Stimulated activated naive CD8-positive, alpha-beta T cell treated with anti-CD3 and anti-CD28 coated beads, Interleukin-15, Interleukin-2, amounts not matched to agents 100 U/mL and 50 U/mL, for 24 hours (primary cell): ENCODE results near the gene SZT2.
"Not testable (repeated sequence)": the region's sequence is repeated elsewhere in the genome, so short reads cannot be mapped to it uniquely, and the experiment has no call there.

Experiments used
- ATAC-seq: fragments of 150-1000 bp; cut with Tn5 transposase; one replicate; pipeline ENCODE4 v1.10.0; 2021
- DNase-seq: peaks from one replicate; pipeline ENCODE4 v3.0.0; 2021

The SZT2 gene

DNA sequence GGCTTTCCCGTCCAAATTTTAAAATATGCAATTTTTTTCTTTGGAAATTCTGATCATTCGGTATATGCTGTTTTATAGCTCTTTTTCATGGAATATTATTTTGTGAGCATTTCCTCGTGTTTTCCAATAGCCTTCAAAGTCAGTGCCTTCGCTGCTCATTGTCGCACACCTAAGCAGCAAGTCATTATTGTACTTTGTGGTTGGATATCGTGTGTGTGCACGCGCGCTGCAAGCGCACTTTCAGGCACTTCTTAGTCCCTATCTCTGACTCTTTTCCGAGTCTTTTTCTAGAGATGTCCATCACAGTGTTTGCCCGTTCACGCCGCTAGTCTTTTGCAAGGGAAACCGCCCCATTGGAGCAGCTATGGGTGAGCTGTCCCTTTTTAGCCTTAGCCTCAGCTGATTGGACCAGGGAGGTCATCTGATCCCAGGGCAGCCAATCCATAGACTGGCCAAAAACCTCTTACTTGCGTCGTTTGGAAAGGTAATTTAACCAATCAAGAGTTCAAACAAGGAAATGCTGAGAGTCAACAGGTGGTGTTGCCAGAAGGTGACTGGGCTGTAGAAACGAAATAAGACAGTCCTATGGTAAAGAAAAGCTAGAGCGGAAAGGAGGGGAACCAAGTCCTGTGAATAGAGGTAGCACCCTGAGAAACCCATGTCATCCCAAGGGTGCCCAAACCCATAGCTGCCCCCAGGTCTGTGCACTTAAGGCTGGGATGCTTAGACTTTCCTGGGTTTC is 64.7 kb downstream of the SZT2 start:
- peak; percentile 55 for DNase-seq
- ATAC-seq: peak; percentile 80

DNA sequence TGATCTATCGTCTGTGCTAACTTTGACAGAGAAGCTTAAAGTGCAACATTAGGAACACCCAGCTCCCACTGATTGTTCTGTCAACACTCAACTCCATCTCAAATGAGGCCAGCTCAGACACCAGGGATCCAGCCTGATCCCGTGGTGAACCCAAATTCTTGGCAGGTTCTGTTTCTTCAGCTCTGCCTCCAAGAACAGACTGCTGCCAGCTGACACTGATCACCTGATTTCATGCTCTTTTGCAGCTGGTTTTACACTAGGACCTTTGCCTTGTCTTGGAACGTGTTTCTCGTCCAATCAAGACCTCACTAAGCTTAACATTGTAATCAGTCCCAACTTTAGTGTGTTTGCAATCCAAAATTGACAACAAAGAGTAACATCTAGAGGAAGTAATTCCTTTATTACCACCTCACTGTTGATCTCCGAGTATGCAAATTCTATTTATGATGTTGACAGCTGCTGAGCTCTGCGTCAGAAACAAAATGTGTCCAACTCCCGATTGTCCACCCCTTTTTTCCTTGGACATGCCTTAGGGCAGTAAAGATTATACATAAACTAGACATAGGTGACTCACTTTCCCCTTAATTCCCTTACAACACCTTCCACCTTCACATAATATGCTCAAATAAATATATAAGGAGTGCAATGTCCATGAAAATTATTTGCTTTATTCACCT is 65.7 kb downstream of the SZT2 start:
- no peak for DNase-seq
- no peak for ATAC-seq

DNA sequence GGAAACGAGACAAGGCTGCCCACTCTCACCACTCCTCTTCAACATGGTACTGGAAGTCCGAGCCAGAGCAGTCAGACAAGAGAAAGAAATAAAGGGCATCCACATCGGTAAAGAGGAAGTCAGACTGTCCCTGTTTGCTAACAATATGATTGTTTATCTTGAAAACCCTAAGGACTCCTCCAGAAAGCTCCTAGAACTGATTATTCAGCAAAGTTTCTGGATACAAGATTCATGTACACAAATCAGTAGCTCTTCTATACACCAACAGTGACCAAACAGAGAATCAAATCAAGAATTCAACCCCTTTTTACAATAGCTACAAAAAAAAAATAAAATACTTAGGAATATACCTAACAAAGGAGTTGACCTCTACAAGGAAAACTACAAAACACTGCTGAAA is 68.7 kb downstream of the SZT2 start:
- not testable (repeated sequence) for DNase-seq, ATAC-seq

DNA sequence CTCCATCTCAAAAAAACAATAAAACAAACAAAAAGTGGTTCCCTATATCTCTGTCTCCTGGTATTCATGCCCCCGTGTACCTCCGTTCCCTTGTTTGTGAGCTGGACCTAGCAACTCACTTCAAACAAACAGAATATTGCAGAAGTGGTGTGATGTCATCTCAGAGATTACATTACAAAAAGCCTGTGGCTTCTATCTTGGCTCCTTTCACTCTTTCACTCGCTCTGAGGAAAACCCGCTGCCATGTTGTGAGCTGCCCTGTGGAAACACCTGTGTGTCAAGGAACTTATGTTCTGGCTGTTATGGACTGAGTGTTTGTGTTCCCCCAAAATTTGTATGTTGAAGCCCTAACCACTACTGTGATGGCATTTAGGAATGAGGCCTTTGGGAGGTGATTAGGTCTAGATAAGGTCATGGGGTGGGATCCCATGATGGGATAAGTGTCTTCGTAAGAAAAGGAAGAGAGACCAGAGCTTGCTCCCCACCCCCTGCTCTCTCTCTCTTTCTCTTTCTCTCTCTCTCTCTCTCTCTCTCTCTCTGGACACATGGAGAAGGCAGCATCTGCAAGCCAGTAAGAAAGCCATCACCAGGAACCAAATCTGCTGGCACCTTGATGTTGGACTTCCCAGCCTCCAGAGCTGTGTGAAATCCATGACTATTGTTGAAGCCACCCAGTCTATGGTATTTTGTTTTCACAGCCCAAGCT is 71.4 kb downstream of the SZT2 start:
- no peak for DNase-seq

GRCh38 chr1:43463479-43463878 is 73.8 kb downstream of the SZT2 start:
- DNase-seq (no peak), ATAC-seq (no peak)

More for the DNA sequence above, 71.4 kb downstream of the SZT2 start:
- ATAC-seq: peak; percentile 23

GRCh38 chr1:43464681-43465504 is 75.2 kb downstream of the SZT2 start:
- no peak for DNase-seq

GRCh38 chr1:43465505-43466067 is 75.9 kb downstream of the SZT2 start:
- DNase-seq (no peak), ATAC-seq (no peak)

More at GRCh38 chr1:43464681-43465504, 75.2 kb downstream of the SZT2 start:
- no peak for ATAC-seq

GRCh38 chr1:43466403-43466802 is 76.7 kb downstream of the SZT2 start:
- ATAC-seq: no peak
- no peak for DNase-seq

GRCh38 chr1:43468414-43468813 is 78.7 kb downstream of the SZT2 start:
- ATAC-seq: no peak
- DNase-seq: no peak

GRCh38 chr1:43469932-43470331 is 80.2 kb downstream of the SZT2 start:
- DNase-seq (no peak), ATAC-seq (no peak)

DNA sequence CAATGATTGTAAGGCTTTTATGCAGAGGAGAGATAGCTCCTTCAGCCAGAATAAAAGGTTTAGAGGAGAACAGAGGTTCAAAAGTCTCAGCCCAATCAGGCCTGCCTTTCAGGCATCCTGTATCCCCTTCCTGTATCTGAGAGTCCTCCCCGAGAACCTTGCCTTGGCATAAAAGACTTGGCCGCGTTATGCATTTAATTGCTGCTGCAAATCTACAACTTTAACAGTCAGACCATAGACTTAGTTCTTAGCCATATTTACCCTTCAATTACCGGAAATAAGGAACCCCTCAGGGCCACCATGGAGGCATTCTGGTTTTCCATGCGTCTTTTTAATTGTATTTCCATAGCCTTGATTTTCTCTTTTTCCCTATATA is 82.4 kb downstream of the SZT2 start:
- DNase-seq: no peak
- ATAC-seq: no peak

- not testable (repeated sequence) for DNase-seq, ATAC-seq
Measured at GRCh38 chr1:43472463-43473151, 82.9 kb downstream of the SZT2 start.

GRCh38 chr1:43473463-43473862 is 83.8 kb downstream of the SZT2 start:
- ATAC-seq: no peak
- DNase-seq: no peak

DNA sequence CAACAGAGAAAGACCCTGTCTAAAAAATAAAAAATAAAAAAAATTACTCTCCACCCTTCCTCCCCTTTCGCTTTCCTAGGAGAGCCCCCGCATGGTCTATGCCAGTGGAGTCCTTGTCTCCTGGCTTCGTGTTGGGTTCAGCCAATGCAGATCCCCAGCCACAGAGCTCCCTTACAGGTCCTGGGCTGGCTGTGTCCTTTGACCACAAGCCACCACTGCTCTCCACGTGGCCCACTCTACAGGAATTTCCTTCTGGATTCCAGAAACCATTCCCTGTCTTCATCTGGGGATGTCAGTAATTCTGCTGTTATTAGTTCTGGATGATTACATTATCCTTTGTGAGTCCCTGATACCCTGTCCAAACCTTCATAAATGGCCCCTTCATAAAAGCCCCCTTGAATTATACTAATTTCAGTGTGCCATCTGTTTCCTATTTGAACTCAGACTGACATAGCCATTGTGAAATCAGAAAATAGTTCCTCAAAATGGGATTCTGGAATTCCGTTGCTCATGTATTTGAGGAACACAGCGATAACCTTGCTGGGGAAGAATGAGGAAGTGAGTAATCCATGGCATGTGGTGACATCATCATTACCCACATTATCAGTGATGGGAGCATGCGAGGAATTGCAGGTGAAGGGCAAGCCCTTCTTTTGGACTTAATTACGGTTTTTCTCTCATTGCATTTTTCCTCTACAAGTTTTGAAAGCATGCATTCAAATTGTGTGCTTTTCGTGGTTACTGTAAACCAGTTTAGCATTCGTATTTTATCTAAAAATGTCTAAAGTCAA is 86.1 kb downstream of the SZT2 start:
- not testable (repeated sequence) for DNase-seq, ATAC-seq

- no peak for ATAC-seq
- DNase-seq: no peak
Measured at GRCh38 chr1:43477716-43478115, 88.0 kb downstream of the SZT2 start.

DNA sequence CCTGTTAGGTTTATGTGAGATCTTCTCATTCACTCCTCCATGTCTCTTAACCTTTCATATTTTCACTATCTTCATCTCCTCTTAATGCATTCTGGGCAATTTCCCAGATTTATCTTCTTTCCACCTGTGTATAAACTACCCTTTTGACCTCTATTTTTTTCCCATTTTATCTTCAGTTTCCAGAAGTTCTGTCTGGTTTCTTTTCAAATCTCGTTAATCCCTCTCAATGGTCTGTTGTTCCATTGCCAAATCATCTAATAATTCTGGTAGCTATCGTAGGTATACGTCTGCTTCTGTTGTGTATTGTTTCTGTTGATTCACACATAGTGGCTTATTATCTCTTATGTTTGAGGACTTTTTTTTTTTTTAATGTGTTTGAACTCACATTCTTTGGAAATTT is 89.7 kb downstream of the SZT2 start:
- no peak for ATAC-seq
- DNase-seq: no peak

DNA sequence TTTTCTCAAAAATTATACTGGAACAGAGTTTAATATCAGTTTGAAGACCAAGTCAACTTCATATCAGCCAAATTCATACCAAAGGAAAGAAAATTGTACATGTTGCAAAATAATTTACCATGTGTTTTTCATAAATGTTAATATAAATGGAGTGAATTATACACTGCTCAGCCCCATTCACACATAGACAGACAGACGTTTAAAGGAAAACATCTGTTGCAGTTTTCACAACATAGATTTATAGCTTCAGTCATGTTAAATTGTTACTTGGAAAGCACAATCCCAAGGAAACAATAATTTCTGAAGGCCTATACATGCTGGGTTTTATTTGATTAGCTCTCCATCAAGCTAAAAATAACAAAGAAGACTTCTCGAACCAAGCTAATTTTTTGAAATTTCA is 91.8 kb downstream of the SZT2 start:
- no peak for DNase-seq
- no peak for ATAC-seq

DNA sequence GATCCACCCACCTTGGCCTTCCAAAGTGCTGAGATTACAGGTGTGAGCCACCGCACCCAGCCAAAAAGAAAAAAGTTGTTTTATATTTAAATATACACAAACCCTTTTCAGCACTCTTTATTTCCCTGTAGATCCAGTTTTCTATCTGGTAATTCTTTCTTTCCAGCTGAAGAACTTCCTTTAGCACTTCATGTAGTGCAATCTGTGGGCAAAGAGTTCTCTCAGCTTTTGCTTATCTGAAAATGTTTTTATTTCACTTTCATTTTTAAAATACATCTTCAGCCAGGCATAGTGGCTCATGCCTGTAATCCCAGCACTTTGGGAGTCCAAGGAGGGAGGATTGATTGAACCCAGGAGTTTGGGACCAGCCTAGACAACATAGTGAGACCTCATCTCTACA is 92.5 kb downstream of the SZT2 start:
- no peak for DNase-seq
- ATAC-seq: no peak

GRCh38 chr1:43484367-43484766 is 94.7 kb downstream of the SZT2 start:
- ATAC-seq (no peak), DNase-seq (no peak)

GRCh38 chr1:43488165-43488564 is 98.5 kb downstream of the SZT2 start:
- DNase-seq: no peak
- ATAC-seq: no peak

- DNase-seq: no peak
- no peak for ATAC-seq
Measured at GRCh38 chr1:43491061-43491460, 101.4 kb downstream of the SZT2 start.
